Peyer's patch (tissue), 4 donors: ENCODE measurements around the gene ARIH2. TPM values are rescaled to one million over a fixed set of nuclear protein-coding genes. Genes with fewer than 3 reads are reported as not detected.
A peak's percentile ranks its signal among the peaks of the same experiment; 100 is the strongest.

Experiments
- DNase-seq, 3 donors: peaks; one replicate each; pipeline ENCODE4 v3.0.0-alpha.2; 2017 to 2019
- H3K27ac ChIP-seq, 4 donors: fragments of 200-600 bp; sonication (generic); one replicate each; pipeline ENCODE4 v1.5.1; 2016 to 2019
- H3K27me3 ChIP-seq, 2 donors: fragments of 200-600 bp; sonication (generic); one replicate each; pipeline ENCODE4 v1.5.1; 2019
- H3K36me3 ChIP-seq, 3 donors: fragments of 200-600 bp; sonication (generic); one replicate each; pipeline ENCODE4 v1.5.1; 2016 to 2019
- H3K4me1 ChIP-seq, 4 donors: fragments of 200-600 bp; sonication (generic); one replicate each; pipeline ENCODE4 v1.5.1; 2016 to 2019
- H3K4me3 ChIP-seq, 4 donors: fragments of 200-600 bp; sonication (generic); 1 replicate in 3 of 4; 2 replicates in 1 of 4; pipeline ENCODE4 v1.5.1; 2016 to 2019; ENCODE audit warnings: mild to moderate bottlenecking in 1 of 4
- H3K9me3 ChIP-seq, 4 donors: fragments of 200-600 bp; sonication (generic); one replicate each; pipeline ENCODE4 v1.5.1; 2016 to 2019; ENCODE audit warnings: mild to moderate bottlenecking in 1 of 4
- CTCF ChIP-seq, 6 experiments: fragments of 450-650 bp in 4 of 6; fragments of 200-600 bp in 2 of 6; sonication (generic) in 1 of 6; IDR thresholded peaks; one replicate each; pipeline ENCODE4 v1.5.1; 2017 to 2019; ENCODE audit warnings: antibody characterized with exemption in 6 of 6, mild to moderate bottlenecking in 3 of 6, moderate library complexity in 1 of 6
- POLR2A ChIP-seq, 2 donors: fragments of 450-650 bp; IDR thresholded peaks; one replicate each; pipeline ENCODE4 v1.5.1; 2017; ENCODE audit warnings: antibody characterized with exemption in 2 of 2, mild to moderate bottlenecking in 2 of 2, moderate library complexity in 2 of 2
- total RNA-seq, 4 donors: library from RNA; depleted of rRNA; stranded (reverse); fragments of >200 nt; gene quantifications; one replicate each; pipeline ENCODE4 v1.1.0, GENCODE V29; 2016

The ARIH2 gene
- total RNA-seq, 4 donors from 2014 or later, result 59.7 to 184 (median 111) TPM

GRCh38 chr3:49019941-49020329 lies 101.3 kb downstream of the ARIH2 start:
- no peak for DNase-seq
- Histone ChIP-seq H3K27ac (peak overlapping the region; percentile 99 to 100 (median 100)), H3K4me3 (peak overlapping the region; percentile 73 to 95 (median 84)), H3K9me3 (no peaks in the 10 kb centered on the region), H3K27me3 (no peaks in the 10 kb centered on the region), H3K36me3 (peaks cover 0 to 36% (median 0%) of the 10 kb centered on the region in 3 donors), H3K4me1 (peaks cover 0 to 42% (median 28%) of the 10 kb centered on the region in 4 donors)
- no peak for TF ChIP-seq POLR2A (IDR thresholded peaks at IDR 0.05)
- TF ChIP-seq CTCF (IDR thresholded peaks at IDR 0.05), result no peak

- TF ChIP-seq POLR2A (IDR thresholded peaks at IDR 0.05) (no peak), CTCF (IDR thresholded peaks at IDR 0.05) (no peak)
- H3K4me1 ChIP-seq, result peaks cover 0 to 42% (median 30%) of the 10 kb centered on the region in 4 donors
Observed at GRCh38 chr3:49020330-49021212, 101.9 kb downstream of the ARIH2 start.

GRCh38 chr3:49021213-49021812 lies 102.7 kb downstream of the ARIH2 start:
- TF ChIP-seq CTCF (IDR thresholded peaks at IDR 0.05) (peak in 1 of 6 experiments; percentile 2), POLR2A (IDR thresholded peaks at IDR 0.05) (peak; percentile 99 to 100)
- Histone ChIP-seq H3K9me3 (no peaks in the 10 kb centered on the region), H3K36me3 (peaks cover 0 to 35% (median 0%) of the 10 kb centered on the region in 3 donors), H3K4me1 (peaks cover 0 to 42% (median 30%) of the 10 kb centered on the region in 4 donors), H3K27ac (peak overlapping the region; percentile 99 to 100 (median 100)), H3K4me3 (peak overlapping the region; percentile 73 to 95 (median 84)), H3K27me3 (no peaks in the 10 kb centered on the region)
- DNase-seq, result peak; percentile 100

More at GRCh38 chr3:49020330-49021212, 101.9 kb downstream of the ARIH2 start:
- Histone ChIP-seq H3K36me3 (peaks cover 0 to 36% (median 0%) of the 10 kb centered on the region in 3 donors), H3K27ac (peak overlapping the region; percentile 99 to 100 (median 100)), H3K9me3 (no peaks in the 10 kb centered on the region), H3K4me3 (peak overlapping the region; percentile 73 to 95 (median 84)), H3K27me3 (no peaks in the 10 kb centered on the region)
- peak; percentile 61 to 84 (median 84) for DNase-seq

- H3K36me3 ChIP-seq, result peaks cover 0 to 36% (median 0%) of the 10 kb centered on the region in 3 donors
- peaks cover 0 to 37% (median 30%) of the 10 kb centered on the region in 4 donors for H3K4me1 ChIP-seq
- peak within 1 kb of the TSS; percentile 99 to 100 (median 100) for H3K27ac ChIP-seq
- peak; percentile 87 to 97 (median 96) for DNase-seq
- TF ChIP-seq CTCF (IDR thresholded peaks at IDR 0.05) (peak; percentile 92 to 99 (median 97)), POLR2A (IDR thresholded peaks at IDR 0.05) (peak; percentile 79 to 89)
- H3K4me3 ChIP-seq, result peak within 1 kb of the TSS; percentile 73 to 95 (median 84)
- H3K27me3 ChIP-seq, result no peaks in the 10 kb centered on the region
- no peaks in the 10 kb centered on the region for H3K9me3 ChIP-seq
Observed at GRCh38 chr3:49021813-49022687, 103.4 kb downstream of the ARIH2 start, which contains the start of gene NDUFAF3. Gene NDUFAF3, plus strand, starts transcription at chr3:49022121. Its CDS starts 24 bp downstream, at chr3:49022145.
